Karpas-422 (cell line): Measurements from ENCODE around the gene RSL24D1. TPM values are rescaled to one million over a fixed set of nuclear protein-coding genes. Genes with fewer than 3 reads are reported as not detected.

Experiments
- DNase-seq: peaks from one replicate; pipeline ENCODE4 v3.0.0-alpha.2; 2015
- H2AFZ ChIP-seq: fragments of 200-600 bp; sonication (generic); 2 replicates; pipeline ENCODE4 v1.6.1; 2014; ENCODE audit warnings: antibody characterized with exemption, low read length, mixed read lengths
- H3K27ac ChIP-seq: fragments of 200-600 bp; sonication (generic); 2 replicates; pipeline ENCODE4 v1.5.1; 2014; ENCODE audit warnings: mild to moderate bottlenecking, low read length, moderate library complexity
- H3K27me3 ChIP-seq: fragments of 200-600 bp; sonication (generic); 2 replicates; pipeline ENCODE4 v1.6.1; 2014; ENCODE audit warnings: low read length, mixed read lengths
- H3K36me3 ChIP-seq: fragments of 200-600 bp; sonication (generic); 2 replicates; pipeline ENCODE4 v1.6.1; 2014; ENCODE audit warnings: low read length, mixed read lengths; ENCODE audit not compliant: insufficient read depth
- H3K4me1 ChIP-seq: fragments of 200-600 bp; sonication (generic); 2 replicates; pipeline ENCODE4 v1.6.1; 2014; ENCODE audit warnings: mild to moderate bottlenecking, low read length, mixed read lengths
- H3K4me2 ChIP-seq: fragments of 200-600 bp; sonication (generic); 2 replicates; pipeline ENCODE4 v1.6.1; 2014; ENCODE audit warnings: low read length, low read depth, mild to moderate bottlenecking; ENCODE audit not compliant: poor library complexity, severe bottlenecking
- H3K4me3 ChIP-seq: fragments of 200-600 bp; sonication (generic); 2 replicates; pipeline ENCODE4 v1.5.1; 2014; ENCODE audit warnings: mild to moderate bottlenecking, antibody characterized with exemption, low read length, mixed read lengths
- H3K79me2 ChIP-seq: fragments of 200-600 bp; sonication (generic); 2 replicates; pipeline ENCODE4 v1.6.1; 2014; ENCODE audit warnings: mild to moderate bottlenecking, low read length, mixed read lengths
- H3K9ac ChIP-seq: fragments of 200-600 bp; sonication (generic); 2 replicates; pipeline ENCODE4 v1.6.0; 2014; ENCODE audit warnings: low read length
- H3K9me2 ChIP-seq: fragments of 200-600 bp; sonication (generic), shearing (Covaris generic); replicated peaks from 2 replicates; pipeline ENCODE4 v1.6.0; 2014; ENCODE audit warnings: mild to moderate bottlenecking, low read length, moderate library complexity; ENCODE audit not compliant: insufficient read depth
- H3K9me3 ChIP-seq: fragments of 300-700, 200-600 bp; sonication (generic); 2 replicates; pipeline ENCODE4 v1.6.1; 2014; ENCODE audit warnings: low read length, mixed read lengths
- H4K20me1 ChIP-seq: fragments of 200-600 bp; sonication (generic); 2 replicates; pipeline ENCODE4 v1.6.1; 2014; ENCODE audit warnings: mild to moderate bottlenecking, antibody characterized with exemption, low read length, low read depth; ENCODE audit not compliant: insufficient read depth
- total RNA-seq: library from RNA; depleted of rRNA; stranded (reverse); fragments of >200 nt; shearing (Covaris generic); gene quantifications from 2 replicates; pipeline ENCODE4 v1.2.3, GENCODE V29; 2014; ENCODE audit warnings: low replicate concordance

RSL24D1 gene
- total RNA-seq, 1 experiment from 2014 or later = 235 TPM

DNA sequence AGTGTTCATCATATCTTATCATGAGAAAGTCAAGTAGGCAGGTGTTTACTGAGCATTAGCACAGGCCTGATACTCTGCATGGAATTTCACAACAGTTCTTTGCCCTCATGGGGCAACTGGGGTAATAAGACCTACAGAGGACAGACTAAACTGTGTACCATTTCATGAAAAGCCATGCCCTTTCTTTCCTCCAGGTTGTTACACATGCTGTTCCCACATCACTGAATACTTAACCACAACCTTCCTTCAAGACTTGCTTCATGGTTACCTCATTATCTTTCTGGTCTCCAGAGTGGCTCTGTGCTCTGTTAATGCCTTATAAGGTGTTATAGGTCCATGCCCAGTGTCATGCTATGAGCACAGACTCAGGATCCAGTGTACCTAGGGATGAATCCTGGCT is 28.2 kb upstream of the RSL24D1 start:
- Histone ChIP-seq H3K4me1 (peaks cover 27% of the 10 kb centered on the region), H3K27ac (no peak overlapping the region), H2AFZ (no peak overlapping the region), H3K27me3 (no peaks in the 10 kb centered on the region), H3K4me2 (no peak overlapping the region), H4K20me1 (no peaks in the 10 kb centered on the region), H3K9ac (no peak overlapping the region), H3K36me3 (no peaks in the 10 kb centered on the region), H3K79me2 (no peaks in the 10 kb centered on the region), H3K4me3 (no peak overlapping the region), H3K9me3 (no peaks in the 10 kb centered on the region), H3K9me2 (no peaks in the 10 kb centered on the region)
- no peak for DNase-seq

DNA sequence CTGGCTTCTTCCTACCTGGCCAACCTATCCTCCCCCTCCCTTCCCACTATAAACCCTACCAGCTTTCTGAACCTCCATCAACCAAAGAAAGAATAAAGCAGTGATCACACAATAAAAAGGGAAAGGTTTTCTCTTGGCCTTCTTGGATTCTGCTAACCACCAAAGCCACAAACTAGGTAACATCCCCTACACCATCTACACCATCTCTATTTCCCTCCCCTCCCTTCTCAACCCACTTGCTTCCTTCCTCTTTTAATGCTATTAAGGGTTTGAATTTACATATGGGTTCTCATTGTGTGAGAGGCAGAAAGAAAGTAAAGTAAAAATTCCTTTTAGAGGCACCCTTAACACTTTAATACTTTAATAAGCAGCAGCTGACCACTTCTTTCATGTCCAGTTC is 25.8 kb upstream of the RSL24D1 start:
- Histone ChIP-seq H3K36me3 (no peaks in the 10 kb centered on the region), H3K27ac (peak overlapping the region; percentile 79), H3K27me3 (no peaks in the 10 kb centered on the region), H3K4me1 (peaks cover 27% of the 10 kb centered on the region), H3K4me3 (peak overlapping the region; percentile 49; the same call in 1 of the 2 replicates), H4K20me1 (no peaks in the 10 kb centered on the region), H2AFZ (peak overlapping the region; percentile 81), H3K79me2 (no peaks in the 10 kb centered on the region), H3K9me2 (no peaks in the 10 kb centered on the region), H3K4me2 (peak overlapping the region; percentile 66), H3K9me3 (no peaks in the 10 kb centered on the region), H3K9ac (peak overlapping the region; percentile 51)
- DNase-seq = peak; percentile 82

DNA sequence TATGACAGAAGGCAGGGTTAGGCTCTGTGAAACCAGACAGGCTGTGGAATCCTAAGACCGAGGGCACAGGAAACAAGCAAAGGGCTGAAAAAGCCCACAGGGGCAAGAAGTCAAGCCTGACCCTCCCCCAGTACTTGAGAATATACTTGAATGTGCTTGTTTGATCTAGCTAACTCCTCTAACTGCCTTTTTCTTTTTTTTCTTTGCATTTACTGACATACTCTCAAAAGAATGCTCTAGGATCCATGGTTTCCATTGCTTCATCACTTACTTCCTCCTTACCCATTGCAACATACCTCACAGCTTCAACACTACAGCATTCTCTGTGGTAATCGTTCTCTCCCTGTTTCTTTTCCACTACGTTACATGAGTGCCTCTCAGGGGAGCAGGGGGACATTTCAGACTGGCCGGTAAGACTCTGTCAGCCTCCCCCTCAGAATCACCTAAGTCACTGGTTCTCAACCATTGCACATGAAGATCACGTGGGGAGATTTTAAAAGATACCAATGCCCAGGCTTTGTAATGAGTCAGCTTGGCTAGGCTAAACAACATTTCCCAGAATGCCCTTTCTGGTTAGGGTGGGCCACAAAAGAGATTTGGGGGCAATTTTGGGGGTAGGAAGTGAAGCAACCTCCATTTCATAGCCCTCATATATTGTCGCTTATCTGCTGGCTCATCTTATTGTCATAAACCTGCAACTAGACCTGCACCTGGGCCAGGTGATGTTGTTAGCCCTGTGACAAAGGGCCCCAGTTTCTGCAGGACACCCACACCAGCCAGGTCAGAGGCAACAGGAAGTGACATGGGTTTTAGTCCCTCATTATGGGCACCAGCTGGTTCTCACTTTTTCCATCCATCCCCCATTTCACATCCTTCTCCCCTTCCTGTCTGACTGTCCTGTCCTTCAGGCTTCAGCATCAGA is 24.6 kb upstream of the RSL24D1 start:
- H3K79me2 ChIP-seq = no peaks in the 10 kb centered on the region
- peak overlapping the region; percentile 66 for H3K4me2 ChIP-seq
- H3K9me3 ChIP-seq = no peaks in the 10 kb centered on the region
- no peaks in the 10 kb centered on the region for H3K36me3 ChIP-seq
- H2AFZ ChIP-seq = peak overlapping the region; percentile 49; the same call in 1 of the 2 replicates
- peak overlapping the region; percentile 16; the same call in 1 of the 2 replicates for H3K9ac ChIP-seq
- no peak overlapping the region for H3K4me3 ChIP-seq
- no peak overlapping the region for H3K27ac ChIP-seq
- no peaks in the 10 kb centered on the region for H4K20me1 ChIP-seq
- H3K27me3 ChIP-seq = no peaks in the 10 kb centered on the region
- peaks cover 30% of the 10 kb centered on the region for H3K4me1 ChIP-seq
- H3K9me2 ChIP-seq = no peaks in the 10 kb centered on the region
- peak; percentile 47 for DNase-seq

DNA sequence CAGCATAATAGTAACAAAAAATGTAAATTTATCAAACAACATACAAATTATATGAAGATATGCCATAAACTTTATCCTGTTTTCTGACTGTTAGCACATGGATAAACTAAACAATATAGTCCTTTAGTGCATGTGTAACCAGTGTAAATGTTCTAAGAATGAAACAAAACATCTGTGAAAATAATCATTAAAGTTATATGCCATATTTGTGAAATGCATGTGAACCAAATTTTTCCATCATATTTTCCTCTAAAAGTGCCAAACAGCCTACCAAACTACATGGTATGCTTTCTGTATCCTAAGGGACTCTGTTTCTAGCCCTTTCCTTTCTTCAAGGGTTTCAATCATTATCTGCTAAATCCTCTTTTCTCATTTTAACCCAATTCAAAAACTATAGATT is 23.9 kb upstream of the RSL24D1 start:
- Histone ChIP-seq H3K4me1 (peaks cover 30% of the 10 kb centered on the region), H3K27ac (no peak overlapping the region), H3K4me3 (no peak overlapping the region), H3K9ac (no peak overlapping the region), H4K20me1 (no peaks in the 10 kb centered on the region), H3K4me2 (no peak overlapping the region), H3K36me3 (no peaks in the 10 kb centered on the region), H3K27me3 (no peaks in the 10 kb centered on the region), H3K79me2 (no peaks in the 10 kb centered on the region), H3K9me2 (no peaks in the 10 kb centered on the region), H3K9me3 (no peaks in the 10 kb centered on the region), H2AFZ (no peak overlapping the region)
- DNase-seq = no peak

DNA sequence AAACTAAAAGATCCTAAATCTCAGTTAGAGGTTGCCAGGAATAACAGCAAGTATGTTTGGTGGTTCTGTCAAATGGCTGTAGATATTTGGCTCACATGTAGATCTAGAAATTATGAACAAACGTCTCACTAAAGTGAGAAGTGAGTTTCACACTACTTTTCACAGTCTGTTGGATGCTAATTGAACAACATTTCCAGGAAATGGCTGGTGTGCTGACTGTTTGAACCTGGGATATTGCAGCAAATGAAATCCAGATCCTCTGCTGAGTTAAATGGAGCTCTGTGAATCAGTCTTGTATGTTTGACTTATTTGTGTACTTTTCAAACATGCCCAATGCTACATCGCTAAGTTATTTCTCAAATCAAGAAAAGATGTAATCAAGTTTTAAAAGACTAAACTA is 21.3 kb upstream of the RSL24D1 start:
- DNase-seq = no peak
- Histone ChIP-seq H3K27ac (no peak overlapping the region), H3K4me2 (no peak overlapping the region)

DNA sequence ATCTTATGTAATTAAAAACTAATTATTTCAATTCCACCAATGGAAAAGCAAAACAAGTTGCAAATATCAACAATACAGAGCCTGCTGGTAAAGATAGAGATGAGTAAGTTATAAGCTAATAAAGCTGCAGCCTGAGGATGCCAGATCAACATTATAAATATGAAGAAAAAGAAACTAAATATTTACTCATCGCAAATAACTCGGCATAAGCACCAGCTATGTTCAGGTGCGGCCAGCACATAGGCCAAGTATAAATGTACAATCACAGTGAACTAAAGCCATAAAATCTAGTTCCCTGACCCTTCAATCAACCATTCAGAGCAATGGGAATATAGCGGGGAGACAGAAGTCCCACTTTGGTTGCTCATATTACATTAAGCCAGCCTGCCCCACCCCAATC is 7.7 kb upstream of the RSL24D1 start:
- no peaks in the 10 kb centered on the region for H4K20me1 ChIP-seq
- no peaks in the 10 kb centered on the region for H3K36me3 ChIP-seq
- H3K4me3 ChIP-seq = no peak overlapping the region
- no peaks in the 10 kb centered on the region for H3K9me2 ChIP-seq
- no peak overlapping the region for H3K4me2 ChIP-seq
- H3K9me3 ChIP-seq = no peaks in the 10 kb centered on the region
- no peaks in the 10 kb centered on the region for H3K27me3 ChIP-seq
- no peaks in the 10 kb centered on the region for H3K4me1 ChIP-seq
- H2AFZ ChIP-seq = no peak overlapping the region
- no peak for DNase-seq
- no peak overlapping the region for H3K9ac ChIP-seq
- no peak overlapping the region for H3K27ac ChIP-seq
- H3K79me2 ChIP-seq = no peaks in the 10 kb centered on the region

More for the DNA sequence above, 21.3 kb upstream of the RSL24D1 start:
- no peaks in the 10 kb centered on the region for H3K27me3 ChIP-seq
- H2AFZ ChIP-seq = no peak overlapping the region
- H4K20me1 ChIP-seq = no peaks in the 10 kb centered on the region
- H3K9ac ChIP-seq = no peak overlapping the region
- no peaks in the 10 kb centered on the region for H3K9me3 ChIP-seq
- no peaks in the 10 kb centered on the region for H3K79me2 ChIP-seq
- H3K4me1 ChIP-seq = peaks cover 23% of the 10 kb centered on the region
- no peak overlapping the region for H3K4me3 ChIP-seq
- H3K36me3 ChIP-seq = no peaks in the 10 kb centered on the region
- H3K9me2 ChIP-seq = no peaks in the 10 kb centered on the region

DNA sequence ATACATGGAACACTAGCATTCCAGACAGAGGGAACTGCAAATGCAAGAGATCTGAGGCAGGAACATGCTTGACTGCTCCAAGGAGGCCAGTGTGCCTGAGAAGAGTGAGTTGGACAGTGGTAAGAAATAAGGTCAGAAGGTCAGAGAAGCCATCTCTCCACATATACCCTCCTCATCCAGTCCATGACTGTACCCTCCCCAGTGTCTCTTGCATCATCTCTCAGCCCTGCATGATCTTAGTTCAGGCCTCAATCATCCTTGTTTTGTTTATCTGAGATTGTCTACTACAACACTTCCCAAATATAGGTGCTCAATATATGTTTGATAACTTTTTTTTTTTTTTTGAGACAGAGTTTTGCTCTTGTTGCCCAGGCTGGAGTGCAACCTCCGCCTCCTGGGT is 5.5 kb upstream of the RSL24D1 start:
- H3K4me1 ChIP-seq = peaks cover 10% of the 10 kb centered on the region
- H3K4me3 ChIP-seq = no peak overlapping the region
- no peak overlapping the region for H2AFZ ChIP-seq

DNA sequence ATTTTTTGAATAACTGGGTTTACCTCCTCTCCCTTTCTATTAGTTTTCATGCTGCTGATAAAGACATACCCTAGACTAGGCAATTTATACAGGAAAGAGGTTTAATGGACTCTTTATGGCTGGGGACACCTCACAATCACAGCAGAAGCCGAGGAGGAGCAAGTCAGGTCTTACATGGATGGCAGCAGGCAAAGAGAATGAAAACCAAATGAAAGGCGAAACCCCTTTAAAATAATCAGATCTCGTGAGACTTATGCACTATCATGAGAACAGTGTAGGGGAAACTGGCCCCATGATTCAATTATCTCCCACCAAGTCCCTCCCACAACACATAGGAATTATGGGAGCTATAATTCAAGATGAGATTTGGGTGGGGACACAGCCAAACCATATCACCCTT is 2.0 kb upstream of the RSL24D1 start:
- H3K4me2 ChIP-seq = no peak overlapping the region
- H4K20me1 ChIP-seq = peaks cover 22% of the 10 kb centered on the region
- H3K27ac ChIP-seq = no peak overlapping the region

More for the DNA sequence above, 5.5 kb upstream of the RSL24D1 start:
- no peaks in the 10 kb centered on the region for H3K9me3 ChIP-seq
- H4K20me1 ChIP-seq = no peaks in the 10 kb centered on the region
- H3K4me2 ChIP-seq = no peak overlapping the region
- no peaks in the 10 kb centered on the region for H3K27me3 ChIP-seq
- no peaks in the 10 kb centered on the region for H3K36me3 ChIP-seq
- no peak overlapping the region for H3K9ac ChIP-seq
- DNase-seq = no peak
- no peaks in the 10 kb centered on the region for H3K9me2 ChIP-seq
- no peak overlapping the region for H3K27ac ChIP-seq
- H3K79me2 ChIP-seq = no peaks in the 10 kb centered on the region

More for the DNA sequence above, 2.0 kb upstream of the RSL24D1 start:
- peaks cover 30% of the 10 kb centered on the region for H3K79me2 ChIP-seq
- H2AFZ ChIP-seq = no peak overlapping the region
- DNase-seq = no peak
- peaks cover 32% of the 10 kb centered on the region for H3K4me1 ChIP-seq
- H3K36me3 ChIP-seq = peaks cover 17% of the 10 kb centered on the region; the same call in 1 of the 2 replicates
- no peaks in the 10 kb centered on the region for H3K9me3 ChIP-seq
- no peaks in the 10 kb centered on the region for H3K27me3 ChIP-seq
- no peak overlapping the region for H3K4me3 ChIP-seq
- H3K9me2 ChIP-seq = no peaks in the 10 kb centered on the region
- H3K9ac ChIP-seq = no peak overlapping the region
